Measurements from ENCODE around the gene ACOD1.
"Not testable (repeated sequence)": the region's sequence is repeated elsewhere in the genome, so short reads cannot be mapped to it uniquely, and the experiment has no call there.

ACOD1 gene

GRCh38 chr13:76954538-76954937 lies 6.2 kb downstream of the ACOD1 start:
- no peak for DNase-seq

GRCh38 chr13:76955193-76955592 lies 6.9 kb downstream of the ACOD1 start:
- DNase-seq, result no peak

GRCh38 chr13:76955661-76956060 lies 7.3 kb downstream of the ACOD1 start:
- DNase-seq, result no peak

- DNase-seq, result no peak
Observed at GRCh38 chr13:76958841-76959432, 10.6 kb downstream of the ACOD1 start.

- not testable (repeated sequence) for DNase-seq
Observed at GRCh38 chr13:76959734-76960133, 11.4 kb downstream of the ACOD1 start.

GRCh38 chr13:76965759-76966421 lies 17.6 kb downstream of the ACOD1 start:
- no peak for DNase-seq

GRCh38 chr13:76967031-76967430 lies 18.7 kb downstream of the ACOD1 start:
- no peak for DNase-seq

- no peak for DNase-seq
Observed at GRCh38 chr13:76968041-76968440, 19.7 kb downstream of the ACOD1 start.

GRCh38 chr13:76969488-76970365 lies 21.4 kb downstream of the ACOD1 start:
- DNase-seq, result no peak

- no peak for DNase-seq
Observed at GRCh38 chr13:76971215-76971614, 22.9 kb downstream of the ACOD1 start.

- no peak for DNase-seq
Observed at GRCh38 chr13:76971851-76972829, 23.8 kb downstream of the ACOD1 start.

- DNase-seq, result no peak
Observed at GRCh38 chr13:76973920-76974617, 25.8 kb downstream of the ACOD1 start.

- no peak for DNase-seq
Observed at GRCh38 chr13:76974618-76974975, 26.3 kb downstream of the ACOD1 start.

- no peak for DNase-seq
Observed at GRCh38 chr13:76975863-76976262, 27.6 kb downstream of the ACOD1 start.

- no peak for DNase-seq
Observed at GRCh38 chr13:76976490-76976889, 28.2 kb downstream of the ACOD1 start.

GRCh38 chr13:76976929-76977328 lies 28.6 kb downstream of the ACOD1 start:
- DNase-seq, result no peak

- no peak for DNase-seq
Observed at GRCh38 chr13:76980075-76980718, 31.9 kb downstream of the ACOD1 start.

- DNase-seq, result no peak
Observed at GRCh38 chr13:76982061-76982460, 33.8 kb downstream of the ACOD1 start.

- DNase-seq, result no peak
Observed at GRCh38 chr13:76983676-76984075, 35.4 kb downstream of the ACOD1 start.

- DNase-seq, result no peak
Observed at GRCh38 chr13:76991432-76991795, 43.1 kb downstream of the ACOD1 start.

GRCh38 chr13:76991796-76992547 lies 43.7 kb downstream of the ACOD1 start, which contains the start of gene CLN5:
Gene CLN5 (plus strand): TSS chr13:76992081. CDS start chr13:76992099, 18 bp downstream.
- DNase-seq, result no peak
